CD4-positive, alpha-beta T cell treated with Interleukin-15 for 1 hour (primary cell): ENCODE results near the gene CDS2.
A peak's percentile ranks its signal among the peaks of the same experiment; 100 is the strongest.

Source experiments
- DNase-seq: peaks from one replicate; pipeline ENCODE4 v3.0.0-alpha.2; 2020

Gene CDS2

GRCh38 chr20:5182615-5183254 is 55.9 kb downstream of the CDS2 start:
- no peak for DNase-seq

GRCh38 chr20:5183731-5184474 is 57.1 kb downstream of the CDS2 start:
- no peak for DNase-seq

DNA sequence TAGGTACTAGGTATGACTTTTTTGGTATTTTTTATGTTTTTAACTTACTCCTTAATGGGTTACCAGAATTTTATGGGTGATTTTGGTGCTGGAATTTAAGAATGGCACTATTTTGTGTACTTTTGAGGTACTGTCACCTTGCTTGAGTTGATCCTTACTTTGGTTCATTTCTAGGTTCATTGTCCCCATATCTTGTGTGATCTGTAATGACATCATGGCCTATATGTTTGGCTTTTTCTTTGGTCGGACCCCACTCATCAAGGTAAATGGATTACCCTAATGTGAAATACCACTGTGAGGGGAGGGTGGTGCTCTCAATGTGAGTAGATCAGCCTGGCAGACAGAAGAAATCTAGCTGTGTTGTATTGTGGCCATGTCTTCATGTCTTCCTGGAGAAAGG is 57.9 kb downstream of the CDS2 start:
- no peak for DNase-seq

DNA sequence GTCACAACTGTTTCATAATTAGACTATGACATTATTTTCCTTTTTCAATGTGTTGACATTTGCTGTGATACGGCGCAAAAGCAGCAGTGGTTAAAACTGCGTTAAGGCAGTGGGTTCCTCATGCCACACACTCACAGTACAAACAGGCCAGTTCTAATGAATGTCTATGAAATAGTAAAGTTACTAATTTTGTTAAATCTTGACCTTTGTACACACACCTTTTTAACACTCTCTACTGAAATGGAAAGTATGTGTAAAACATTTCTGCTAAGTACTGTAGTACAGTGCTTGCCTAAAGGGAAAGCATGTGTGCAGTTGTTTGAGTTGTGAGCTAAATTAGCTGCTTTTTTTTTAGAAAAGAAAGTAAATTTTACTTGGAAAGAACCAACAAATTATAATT is 60.3 kb downstream of the CDS2 start:
- no peak for DNase-seq

GRCh38 chr20:5188736-5189135 is 61.9 kb downstream of the CDS2 start:
- no peak for DNase-seq

GRCh38 chr20:5189917-5190316 is 63.1 kb downstream of the CDS2 start:
- DNase-seq: no peak

GRCh38 chr20:5190444-5190843 is 63.6 kb downstream of the CDS2 start:
- no peak for DNase-seq

- peak; percentile 44 for DNase-seq
Measured at GRCh38 chr20:5191829-5192569, 65.2 kb downstream of the CDS2 start.

- no peak for DNase-seq
Measured at GRCh38 chr20:5192570-5193431, 66.0 kb downstream of the CDS2 start.

DNA sequence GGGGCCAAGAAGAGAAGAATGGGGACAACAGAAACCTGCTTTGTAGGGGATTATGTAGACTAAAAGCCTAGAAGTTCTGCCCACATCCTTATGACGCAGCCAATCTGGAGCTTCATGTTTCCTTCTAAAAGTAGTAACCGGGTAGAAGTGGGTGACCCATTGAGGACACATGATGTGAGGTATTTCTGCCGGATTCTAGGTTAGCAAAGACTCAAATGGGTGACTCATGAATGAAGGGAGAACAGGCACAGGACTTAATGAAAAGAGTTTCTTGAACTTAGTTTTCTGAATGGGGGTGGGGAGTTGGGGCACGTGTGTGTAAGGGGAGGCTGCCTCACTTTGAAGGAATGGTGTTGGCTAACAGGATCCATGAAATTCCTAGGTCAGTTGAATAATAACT is 68.8 kb downstream of the CDS2 start:
- DNase-seq: no peak

DNA sequence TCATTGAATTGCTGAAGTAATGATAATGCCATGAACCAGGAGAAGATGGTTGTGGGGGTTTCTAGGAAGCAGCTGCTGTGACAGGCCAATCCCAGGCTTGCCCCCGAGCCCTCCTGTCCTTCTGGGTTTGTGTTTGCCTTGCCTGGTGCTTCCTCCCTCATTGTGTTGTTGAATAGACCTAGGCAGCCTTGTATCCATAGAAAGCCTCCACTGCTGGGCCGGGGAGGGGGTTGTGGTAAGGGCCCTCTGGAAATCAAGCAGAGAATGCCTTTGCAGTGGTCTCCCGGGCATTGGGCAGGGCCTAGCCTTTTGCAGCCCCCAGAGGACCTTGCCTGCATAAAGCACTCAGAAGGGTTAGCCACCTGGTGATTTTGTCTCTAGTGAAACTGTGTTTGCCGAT is 69.3 kb downstream of the CDS2 start:
- no peak for DNase-seq

DNA sequence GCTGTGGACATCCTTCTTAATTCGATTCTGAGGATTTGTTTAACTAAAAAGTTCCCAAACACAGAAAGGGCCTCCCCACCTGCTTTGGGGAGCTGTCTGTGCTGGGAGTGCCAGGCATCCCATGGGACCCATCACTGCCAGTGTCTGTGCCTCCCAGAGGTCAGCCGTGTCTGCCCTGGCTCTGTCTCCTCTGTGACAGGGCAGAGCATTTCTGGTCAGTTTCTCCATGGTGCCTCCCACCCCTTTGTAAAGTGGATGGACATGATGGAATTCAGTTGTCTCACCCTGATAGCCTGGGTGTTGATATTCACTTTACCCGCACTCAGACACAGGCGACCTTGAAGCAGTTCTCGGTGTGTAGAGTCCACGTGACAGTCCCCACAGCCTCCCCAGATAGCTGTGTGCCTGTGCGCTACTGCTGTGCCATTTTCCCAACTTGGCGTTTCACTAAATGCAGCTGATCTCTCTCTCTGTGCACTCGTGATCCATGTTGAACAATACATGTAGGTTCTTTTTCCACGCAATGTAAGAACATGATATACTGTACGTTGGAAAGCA is 70.5 kb downstream of the CDS2 start:
- DNase-seq: no peak

- DNase-seq: no peak
Measured at GRCh38 chr20:5197847-5198650, 71.2 kb downstream of the CDS2 start.

DNA sequence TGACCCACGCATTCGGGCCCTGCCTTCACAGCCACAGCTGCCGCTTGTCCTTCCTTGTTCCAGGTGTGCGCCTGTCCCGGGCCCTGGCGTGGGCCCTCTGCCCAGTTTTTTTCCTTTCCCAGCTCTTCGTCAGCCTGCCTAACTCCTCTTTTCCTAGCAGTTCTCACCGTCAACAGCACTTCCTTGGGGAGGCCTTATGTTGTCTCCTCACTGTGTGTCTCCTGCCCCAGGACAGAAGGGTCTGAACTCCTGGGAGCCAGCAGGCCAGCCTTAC is 71.8 kb downstream of the CDS2 start:
- no peak for DNase-seq

GRCh38 chr20:5203380-5203779 is 76.6 kb downstream of the CDS2 start:
- no peak for DNase-seq

- peak; percentile 65 for DNase-seq
Measured at GRCh38 chr20:5205348-5206210, 78.8 kb downstream of the CDS2 start.

DNA sequence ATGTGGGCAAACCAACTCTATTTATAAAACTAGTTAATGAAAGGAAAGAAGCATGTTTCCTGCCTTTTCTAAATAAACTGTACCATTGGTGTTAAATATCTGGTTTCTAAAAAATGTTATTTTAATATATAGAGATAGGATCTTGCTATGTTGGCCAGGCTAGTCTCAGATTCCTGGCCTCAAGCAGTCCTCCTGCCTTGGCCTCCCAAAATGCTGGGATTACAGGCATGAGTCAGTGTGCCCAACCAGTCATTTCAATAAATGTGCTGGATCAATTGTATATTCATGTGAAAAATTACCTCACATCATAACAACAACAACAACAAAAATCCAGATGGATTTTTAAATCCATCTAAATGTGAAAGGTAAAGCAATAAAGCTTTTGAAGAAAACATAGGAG is 80.3 kb downstream of the CDS2 start:
- DNase-seq: no peak

GRCh38 chr20:5211803-5212714 is 85.3 kb downstream of the CDS2 start:
- no peak for DNase-seq

DNA sequence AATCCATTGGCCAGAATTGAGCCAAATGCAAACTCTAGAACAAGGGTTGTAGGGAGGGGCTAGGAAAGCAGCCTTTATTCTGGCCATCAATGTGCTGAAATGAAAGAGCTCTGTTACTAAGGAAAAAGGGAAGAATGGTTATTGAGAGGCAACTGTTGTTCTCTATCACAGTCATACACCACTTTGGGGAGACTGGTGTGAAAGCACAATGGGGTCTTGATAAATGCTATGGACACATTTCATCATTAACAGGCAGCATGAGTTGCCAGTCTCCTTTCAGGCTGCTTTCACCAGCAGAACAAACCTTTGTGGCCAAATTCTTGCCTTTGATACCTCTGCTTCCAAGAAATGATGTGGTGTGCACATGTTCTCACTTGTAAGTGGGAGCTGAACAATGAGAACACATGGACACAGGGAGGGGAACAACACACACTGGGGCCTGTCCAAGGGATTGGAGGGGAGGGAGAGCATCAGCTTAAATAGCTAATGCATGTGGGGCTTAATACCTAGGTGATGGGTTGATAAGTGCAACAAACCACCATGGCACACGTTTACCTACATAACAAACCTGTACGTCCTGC is 86.2 kb downstream of the CDS2 start:
- no peak for DNase-seq

GRCh38 chr20:5214826-5215225 is 88.0 kb downstream of the CDS2 start:
- no peak for DNase-seq
